GM12873 (cell line): ENCODE measurements around the gene RAVER2.

Experiments used
- CTCF ChIP-seq: IDR thresholded peaks from 2 replicates; pipeline ENCODE4 v1.5.1; 2012; ENCODE audit warnings: low read depth, mild to moderate bottlenecking, moderate library complexity, low read length, control low read depth; ENCODE audit not compliant: insufficient read depth; ENCODE audit errors: missing control alignments

Gene RAVER2

GRCh38 chr1:64826991-64827390 lies 82.1 kb downstream of the RAVER2 start:
- no peak for TF ChIP-seq CTCF

GRCh38 chr1:64828829-64829228 lies 84.0 kb downstream of the RAVER2 start:
- no peak for TF ChIP-seq CTCF

- no peak for TF ChIP-seq CTCF
These were observed 84.6 kb downstream of the RAVER2 start for GRCh38 chr1:64829411-64830029.

GRCh38 chr1:64830030-64830651 lies 85.3 kb downstream of the RAVER2 start:
- no peak for TF ChIP-seq CTCF

- TF ChIP-seq CTCF: no peak
These were observed 89.9 kb downstream of the RAVER2 start for GRCh38 chr1:64834734-64835133.

GRCh38 chr1:64836802-64837201 lies 91.9 kb downstream of the RAVER2 start:
- no peak for TF ChIP-seq CTCF

GRCh38 chr1:64838486-64838885 lies 93.6 kb downstream of the RAVER2 start:
- TF ChIP-seq CTCF: no peak
